ENCODE data around the gene C1D.
"Not testable (repeated sequence)": the region's sequence is repeated elsewhere in the genome, so short reads cannot be mapped to it uniquely, and the experiment has no call there.

Gene C1D

DNA sequence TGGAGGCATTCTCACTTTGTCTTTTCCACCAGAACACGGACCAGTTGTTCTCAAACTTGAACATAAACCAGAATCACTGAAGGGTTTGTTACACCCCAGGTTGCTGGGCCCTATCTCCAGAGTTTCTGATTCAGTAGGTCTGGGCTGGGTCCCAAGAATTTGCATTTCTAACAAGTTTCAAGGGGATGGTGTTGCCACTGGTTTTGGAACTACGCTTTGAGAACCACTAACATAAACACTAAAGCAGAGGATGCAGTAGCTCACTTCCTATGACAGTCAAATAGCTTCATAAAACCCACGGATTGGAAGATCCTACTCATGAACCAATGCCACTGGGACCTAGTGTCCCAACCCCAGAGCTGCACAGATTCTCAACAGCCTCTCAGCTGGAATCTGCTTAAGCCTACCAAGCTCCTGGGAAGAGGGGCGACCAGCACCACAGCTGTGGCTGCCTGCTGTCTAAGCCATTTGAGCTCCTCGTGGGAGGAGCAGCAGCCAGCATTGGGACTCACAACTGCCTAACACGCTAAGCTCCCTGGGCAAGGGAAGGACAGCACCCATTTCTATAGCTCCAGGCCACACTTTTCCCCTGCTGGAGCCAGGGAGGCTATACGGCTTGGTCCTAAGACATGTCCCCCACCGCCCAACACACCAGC lies 62.5 kb downstream of the C1D start:
- no peak for DNase-seq (ENCODE audit: low spot score)
- TF ChIP-seq, protein P1, sequence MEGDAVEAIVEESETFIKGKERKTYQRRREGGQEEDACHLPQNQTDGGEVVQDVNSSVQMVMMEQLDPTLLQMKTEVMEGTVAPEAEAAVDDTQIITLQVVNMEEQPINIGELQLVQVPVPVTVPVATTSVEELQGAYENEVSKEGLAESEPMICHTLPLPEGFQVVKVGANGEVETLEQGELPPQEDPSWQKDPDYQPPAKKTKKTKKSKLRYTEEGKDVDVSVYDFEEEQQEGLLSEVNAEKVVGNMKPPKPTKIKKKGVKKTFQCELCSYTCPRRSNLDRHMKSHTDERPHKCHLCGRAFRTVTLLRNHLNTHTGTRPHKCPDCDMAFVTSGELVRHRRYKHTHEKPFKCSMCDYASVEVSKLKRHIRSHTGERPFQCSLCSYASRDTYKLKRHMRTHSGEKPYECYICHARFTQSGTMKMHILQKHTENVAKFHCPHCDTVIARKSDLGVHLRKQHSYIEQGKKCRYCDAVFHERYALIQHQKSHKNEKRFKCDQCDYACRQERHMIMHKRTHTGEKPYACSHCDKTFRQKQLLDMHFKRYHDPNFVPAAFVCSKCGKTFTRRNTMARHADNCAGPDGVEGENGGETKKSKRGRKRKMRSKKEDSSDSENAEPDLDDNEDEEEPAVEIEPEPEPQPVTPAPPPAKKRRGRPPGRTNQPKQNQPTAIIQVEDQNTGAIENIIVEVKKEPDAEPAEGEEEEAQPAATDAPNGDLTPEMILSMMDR (IDR thresholded peaks at IDR 0.05; ENCODE audit: borderline replicate concordance, control extremely low read depth, extremely low read depth, insufficient read depth, missing control alignments) = no peak
- in situ Hi-C loops (cut with MboI; ENCODE audit: low sequenced_read_pairs, unreplicated experiment) = no loop called here

DNA sequence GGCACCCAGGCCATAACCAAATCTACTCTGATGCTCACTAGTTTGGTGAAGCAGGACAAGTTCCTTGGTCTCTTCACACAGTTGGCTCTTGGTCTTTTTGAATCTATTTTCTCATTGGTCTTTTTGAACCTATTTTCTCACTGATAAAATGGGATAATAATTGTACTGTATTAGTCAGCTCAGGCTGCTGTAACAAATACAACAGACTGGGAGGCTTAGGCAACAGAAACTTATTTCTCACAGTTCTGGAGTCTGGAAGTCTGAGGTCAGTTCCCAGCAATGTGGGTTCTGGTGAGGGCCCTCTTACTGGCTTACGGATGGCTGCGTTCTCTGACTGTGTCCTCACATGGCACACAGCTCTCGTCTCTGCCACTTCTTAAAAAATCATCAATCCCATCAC lies 63.5 kb downstream of the C1D start:
- DNase-seq (ENCODE audit: low spot score) = no peak
- in situ Hi-C loops (cut with MboI; ENCODE audit: low sequenced_read_pairs, unreplicated experiment) = no loop called here
- TF ChIP-seq, protein P1 (IDR thresholded peaks at IDR 0.05; ENCODE audit: borderline replicate concordance, control extremely low read depth, extremely low read depth, insufficient read depth, missing control alignments) = no peak

DNA sequence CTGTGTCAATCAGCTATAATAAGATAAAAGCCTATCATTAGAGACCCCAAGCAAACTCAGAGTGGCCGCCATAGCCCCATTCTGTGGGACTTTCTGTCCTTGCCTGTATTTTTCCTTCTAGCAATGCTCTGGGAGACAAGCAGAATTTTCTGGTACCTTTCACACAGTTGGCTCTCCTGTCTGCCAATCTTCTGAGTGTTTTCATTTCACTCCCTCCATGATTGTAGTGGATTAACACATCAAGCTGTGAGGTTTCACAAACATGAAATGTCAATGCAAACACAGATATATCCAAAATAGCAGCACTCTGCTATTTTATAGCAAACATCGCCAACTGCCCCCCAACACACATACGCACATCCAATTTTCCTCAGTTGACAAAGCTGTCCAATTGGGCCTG lies 64.9 kb downstream of the C1D start:
- in situ Hi-C loops (cut with MboI; ENCODE audit: low sequenced_read_pairs, unreplicated experiment) = no loop called here
- no peak for DNase-seq (ENCODE audit: low spot score)
- TF ChIP-seq, protein P1 (IDR thresholded peaks at IDR 0.05; ENCODE audit: borderline replicate concordance, control extremely low read depth, extremely low read depth, insufficient read depth, missing control alignments) = no peak

DNA sequence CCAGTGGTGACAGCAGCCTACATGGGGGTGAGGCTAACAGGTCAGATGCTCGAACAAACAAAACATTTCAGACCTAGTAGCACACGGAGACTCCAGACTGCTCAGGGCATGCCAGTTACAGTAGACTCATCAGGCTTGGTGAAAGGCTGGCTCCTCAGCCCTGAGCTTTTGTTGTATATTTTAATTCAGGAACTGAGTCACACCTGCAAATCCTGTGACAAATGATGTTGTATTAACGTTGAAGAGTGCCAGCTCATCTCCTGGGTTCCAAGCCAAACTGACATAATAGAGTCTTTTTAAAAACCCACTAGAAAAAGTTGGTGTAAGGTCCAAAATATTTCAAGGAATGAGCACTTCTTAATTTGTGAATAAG lies 65.3 kb downstream of the C1D start:
- no peak for DNase-seq (ENCODE audit: low spot score)
- in situ Hi-C loops (cut with MboI; ENCODE audit: low sequenced_read_pairs, unreplicated experiment) = no loop called here
- TF ChIP-seq, protein P1 (IDR thresholded peaks at IDR 0.05; ENCODE audit: borderline replicate concordance, control extremely low read depth, extremely low read depth, insufficient read depth, missing control alignments) = no peak

DNA sequence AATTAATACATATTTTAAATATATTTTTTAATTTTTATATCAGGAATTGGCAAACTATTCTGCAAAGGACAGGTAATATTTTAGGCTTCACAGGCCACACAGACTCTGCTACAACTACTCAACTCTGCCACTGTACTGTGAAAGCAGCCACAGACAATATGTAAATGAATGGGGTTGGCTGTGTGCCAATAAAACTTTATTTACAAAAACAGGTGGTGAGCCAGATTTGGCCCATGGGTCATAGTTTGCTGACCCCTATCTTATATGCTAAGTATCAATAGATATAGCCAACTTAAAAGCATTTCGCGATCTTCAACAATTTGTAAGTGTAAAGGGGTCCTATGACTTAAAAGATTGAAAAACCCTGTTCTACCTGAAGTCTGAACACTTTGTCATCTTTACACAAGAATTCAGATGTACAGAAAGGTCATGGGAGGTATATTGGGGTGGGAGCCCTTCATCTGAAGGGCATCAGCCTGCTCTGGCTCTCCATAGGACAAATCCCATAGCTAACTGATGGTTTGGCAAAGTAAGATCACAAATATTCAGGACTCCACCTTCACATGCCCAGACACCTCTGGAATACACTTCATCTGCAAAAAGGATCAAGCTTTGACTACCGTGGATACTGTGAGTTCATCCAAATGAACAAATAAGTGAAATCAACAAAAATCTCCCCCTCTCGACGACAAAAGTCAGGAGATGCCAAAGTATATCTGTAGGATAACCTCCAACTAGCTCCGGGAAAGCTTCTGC lies 65.9 kb downstream of the C1D start:
- TF ChIP-seq, protein P1 (IDR thresholded peaks at IDR 0.05; ENCODE audit: borderline replicate concordance, control extremely low read depth, extremely low read depth, insufficient read depth, missing control alignments) = no peak
- in situ Hi-C loops (cut with MboI; ENCODE audit: low sequenced_read_pairs, unreplicated experiment) = no loop called here
- no peak for DNase-seq (ENCODE audit: low spot score)

DNA sequence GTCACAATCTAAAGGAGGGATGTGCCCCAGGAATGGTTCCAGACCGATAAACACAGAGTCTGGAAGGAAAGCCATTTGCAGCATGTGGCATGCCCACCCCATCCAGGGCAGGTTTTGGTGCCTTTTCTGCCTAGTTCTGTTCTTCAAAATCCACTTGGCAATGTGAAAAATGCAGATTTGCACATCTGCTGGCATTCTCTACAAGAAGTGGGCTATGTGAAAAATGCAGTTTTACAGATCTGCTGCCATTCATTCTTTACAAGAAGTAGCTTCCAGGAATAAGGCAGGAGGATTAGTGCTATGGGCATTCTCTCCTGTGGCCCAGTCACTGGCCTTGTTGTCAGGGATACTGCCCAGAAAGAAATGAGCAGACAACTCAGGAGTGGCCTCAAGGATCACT lies 68.1 kb downstream of the C1D start:
- DNase-seq (ENCODE audit: low spot score) = no peak
- TF ChIP-seq, protein P1 (IDR thresholded peaks at IDR 0.05; ENCODE audit: borderline replicate concordance, control extremely low read depth, extremely low read depth, insufficient read depth, missing control alignments) = no peak
- in situ Hi-C loops (cut with MboI; ENCODE audit: low sequenced_read_pairs, unreplicated experiment) = no loop called here

DNA sequence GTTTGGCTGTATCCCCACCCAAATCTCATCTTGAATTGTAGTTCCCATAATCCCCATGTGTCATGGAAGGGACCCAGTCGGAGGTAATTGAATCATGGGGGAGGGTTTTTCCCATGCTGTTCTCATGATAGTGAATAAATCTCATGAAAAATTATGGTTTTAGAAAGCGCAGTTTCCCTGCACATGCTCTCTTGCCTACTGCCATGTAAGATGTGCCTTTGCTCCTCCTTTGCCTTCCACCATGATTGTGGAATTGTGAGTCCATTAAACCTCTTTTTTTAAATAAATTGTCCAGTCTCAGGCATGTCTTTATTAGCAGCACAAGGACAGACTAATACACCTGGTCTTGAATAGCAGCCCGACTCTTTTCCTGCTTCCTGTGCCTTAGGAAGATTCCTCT lies 68.7 kb downstream of the C1D start:
- in situ Hi-C loops (cut with MboI; ENCODE audit: low sequenced_read_pairs, unreplicated experiment) = not testable (repeated sequence)

More for the DNA sequence above, 68.7 kb downstream of the C1D start:
- not testable (repeated sequence) for DNase-seq (ENCODE audit: low spot score)

All from GM13976 (cell line).